Measurements from ENCODE around the gene ACOXL.
A peak's percentile ranks its signal among the peaks of the same experiment; 100 is the strongest.

ACOXL gene

DNA sequence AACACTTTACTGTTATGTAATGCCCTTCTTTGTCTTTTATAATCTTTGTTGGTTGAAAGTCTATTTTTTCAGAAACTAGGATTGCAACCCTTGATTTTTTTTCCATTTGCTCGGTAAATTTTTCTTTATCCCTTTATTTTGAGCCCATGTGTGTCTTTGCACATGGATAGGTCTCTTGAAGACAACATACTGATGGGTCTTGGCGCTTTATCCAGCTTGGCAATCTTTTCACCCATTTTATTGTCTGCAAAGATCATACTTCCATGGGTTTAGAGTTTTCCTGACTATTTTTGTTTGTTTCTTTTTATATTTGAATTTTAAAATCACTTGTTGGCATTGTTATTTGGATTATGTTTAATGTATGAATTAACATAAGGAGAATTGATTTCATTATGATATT, 27.0 kb downstream of the ACOXL start:
- DNase-seq, result no peak

DNA sequence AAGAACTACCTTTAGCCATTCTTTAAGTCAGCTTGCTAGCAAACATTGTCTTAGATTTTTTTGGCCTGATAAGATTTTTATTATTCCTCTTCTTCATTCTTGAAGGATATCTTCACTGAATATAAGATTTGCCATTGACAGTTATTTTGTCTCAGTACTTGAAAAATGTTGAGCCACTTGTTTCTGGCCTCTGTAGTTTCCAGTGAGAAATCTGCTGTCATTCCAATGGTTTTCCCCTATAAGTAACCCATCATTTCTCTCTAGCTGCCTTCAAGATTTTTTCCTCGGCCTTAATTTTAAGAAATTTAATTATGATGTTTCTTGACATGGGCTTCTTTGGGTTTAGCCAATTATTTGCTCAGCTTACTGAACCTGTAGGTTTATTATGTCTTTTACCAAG, 32.6 kb downstream of the ACOXL start:
- no peak for DNase-seq

DNA sequence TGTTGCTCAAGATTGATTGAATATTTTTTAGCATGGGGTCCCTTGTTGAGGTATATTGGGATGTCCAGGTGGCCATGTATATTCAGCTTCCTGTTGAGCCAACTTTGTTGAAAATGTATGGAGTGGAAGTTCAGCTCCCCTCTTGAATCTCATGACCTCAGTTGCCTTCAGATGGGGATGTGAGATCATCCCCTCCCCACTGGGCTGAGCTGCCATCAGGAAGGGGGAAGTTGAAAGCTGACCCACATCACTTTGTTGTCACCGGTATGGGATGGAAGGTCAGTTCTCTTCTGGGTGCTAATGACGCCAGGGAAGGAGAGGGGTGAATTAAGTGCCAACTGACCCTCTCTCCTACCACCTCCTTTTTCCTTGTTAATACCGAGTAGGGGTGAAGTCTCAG, 33.9 kb downstream of the ACOXL start:
- DNase-seq, result no peak

DNA sequence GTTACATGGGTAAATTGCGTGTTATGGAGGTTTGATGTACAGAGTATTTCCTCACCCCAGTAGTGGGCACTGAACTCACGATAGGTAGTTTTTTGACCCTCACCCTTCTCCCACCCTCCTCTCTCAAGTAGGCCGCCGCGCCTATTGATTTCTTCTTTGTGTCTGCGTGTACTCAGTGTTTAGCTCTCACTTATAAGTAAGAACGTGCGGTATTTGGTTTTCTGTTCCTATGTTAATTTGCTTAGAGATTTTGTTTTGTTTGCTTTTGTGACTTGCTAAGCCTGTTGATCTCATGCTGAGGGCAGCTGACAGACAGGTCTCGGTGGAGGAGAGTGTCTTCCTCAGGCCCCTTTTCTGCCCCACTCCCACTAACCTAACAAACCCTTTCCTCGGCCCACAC, 36.2 kb downstream of the ACOXL start:
- peak; percentile 56 for DNase-seq

DNA sequence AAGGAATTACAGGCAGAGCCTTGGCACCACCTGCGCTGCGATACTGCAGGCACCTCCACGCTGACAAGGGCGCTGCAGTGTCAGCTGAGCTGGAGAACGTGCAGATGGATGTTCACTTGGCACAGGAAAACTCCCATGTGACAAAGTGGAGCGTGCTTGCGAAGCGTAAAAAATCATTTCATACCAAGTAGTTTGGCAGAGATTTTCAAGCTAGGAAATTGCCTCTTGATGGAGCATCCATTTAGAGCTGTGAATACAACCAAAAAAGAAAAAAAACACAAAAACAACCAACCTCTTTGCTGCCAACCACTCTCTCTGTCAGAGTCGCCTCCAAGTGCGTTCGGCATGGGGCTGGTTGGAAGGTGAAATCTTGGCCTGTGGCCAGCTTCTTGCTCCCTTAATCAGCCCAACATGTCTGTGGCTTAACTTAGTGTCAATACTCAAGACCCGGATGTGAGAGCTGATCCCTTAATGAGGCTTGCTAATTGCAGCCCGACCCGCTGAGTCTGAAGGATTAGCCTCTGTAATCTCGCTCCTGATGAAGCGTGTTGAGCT, 38.1 kb downstream of the ACOXL start:
- DNase-seq, result peak; percentile 96

DNA sequence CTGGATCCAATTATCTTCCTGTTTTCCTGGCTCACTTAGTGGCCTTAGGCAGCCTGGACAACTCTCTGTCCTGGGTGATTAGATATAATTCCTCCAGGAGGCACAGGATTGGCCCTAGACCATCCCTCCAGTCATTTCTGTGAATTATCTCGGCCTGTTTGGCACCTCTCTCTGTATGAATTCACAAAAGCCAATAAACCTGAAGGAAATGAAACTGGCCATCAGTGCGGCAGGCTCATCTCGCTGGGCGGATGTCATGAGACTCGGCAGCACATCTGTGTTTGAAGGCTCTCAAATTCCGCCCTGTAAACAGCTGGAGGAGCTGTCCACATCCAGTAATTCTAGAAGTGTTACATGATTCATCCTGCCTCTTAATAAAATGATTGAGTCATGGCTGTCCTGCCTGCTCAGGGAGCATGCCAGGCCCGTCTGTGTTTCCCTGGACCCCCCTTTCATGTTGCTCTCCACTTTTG, 38.6 kb downstream of the ACOXL start:
- peak; percentile 92 for DNase-seq

DNA sequence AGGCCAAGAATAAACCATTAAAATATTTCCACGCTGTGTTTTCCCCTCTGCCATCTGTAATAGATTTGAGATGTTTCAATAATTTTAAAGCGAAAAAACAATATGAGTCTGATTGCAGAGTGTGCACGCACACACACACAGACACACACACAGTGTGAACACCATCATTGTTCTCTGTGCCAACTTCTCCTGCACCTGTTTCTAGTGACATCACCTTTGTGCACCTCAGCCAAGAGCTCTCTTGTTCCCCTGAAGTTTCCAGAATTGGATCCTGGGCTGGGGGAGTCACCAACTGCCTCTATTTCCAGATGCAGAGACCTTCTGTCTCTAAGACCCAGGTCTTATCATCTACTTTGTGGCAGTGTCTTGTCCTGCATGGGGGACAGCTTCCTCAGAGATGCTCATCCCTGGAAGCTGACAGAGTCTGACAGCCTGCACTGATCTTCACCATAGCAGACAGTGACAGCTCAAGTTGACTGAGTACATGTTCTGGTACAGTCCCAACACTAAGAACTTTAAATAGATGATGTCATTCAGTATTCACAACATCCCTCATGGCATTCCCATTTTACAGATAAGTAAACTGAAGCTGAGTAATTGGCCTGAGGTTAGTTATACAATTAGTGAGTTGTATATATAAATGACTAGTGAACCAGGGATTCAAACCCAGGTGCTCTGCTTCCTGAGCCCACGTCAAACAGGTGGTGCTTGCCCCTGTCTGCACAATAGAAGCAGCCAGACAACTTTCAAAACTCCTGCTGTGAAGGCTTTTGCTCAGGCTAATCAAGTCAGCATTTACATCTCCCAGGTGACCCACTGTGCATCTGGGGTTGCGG, 39.4 kb downstream of the ACOXL start:
- DNase-seq, result peak; percentile 75

DNA sequence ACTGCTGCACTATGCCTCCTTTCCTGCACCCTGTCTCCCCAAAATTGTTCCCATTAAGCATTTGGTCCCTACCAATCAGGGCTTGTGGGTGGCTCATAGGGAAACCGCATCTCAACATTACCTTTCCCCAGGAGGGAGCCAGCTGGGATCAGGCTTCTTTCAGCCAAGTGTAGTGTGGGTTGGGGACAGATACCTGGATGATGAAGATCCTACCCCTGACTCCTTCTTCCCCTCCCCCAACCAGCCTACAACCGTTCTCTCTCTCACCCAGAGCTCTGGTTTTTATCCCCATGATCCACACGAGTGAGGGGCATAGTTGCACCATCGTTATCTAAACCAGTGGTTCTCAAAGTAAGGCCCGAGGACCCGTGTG, 40.0 kb downstream of the ACOXL start:
- DNase-seq, result no peak

DNA sequence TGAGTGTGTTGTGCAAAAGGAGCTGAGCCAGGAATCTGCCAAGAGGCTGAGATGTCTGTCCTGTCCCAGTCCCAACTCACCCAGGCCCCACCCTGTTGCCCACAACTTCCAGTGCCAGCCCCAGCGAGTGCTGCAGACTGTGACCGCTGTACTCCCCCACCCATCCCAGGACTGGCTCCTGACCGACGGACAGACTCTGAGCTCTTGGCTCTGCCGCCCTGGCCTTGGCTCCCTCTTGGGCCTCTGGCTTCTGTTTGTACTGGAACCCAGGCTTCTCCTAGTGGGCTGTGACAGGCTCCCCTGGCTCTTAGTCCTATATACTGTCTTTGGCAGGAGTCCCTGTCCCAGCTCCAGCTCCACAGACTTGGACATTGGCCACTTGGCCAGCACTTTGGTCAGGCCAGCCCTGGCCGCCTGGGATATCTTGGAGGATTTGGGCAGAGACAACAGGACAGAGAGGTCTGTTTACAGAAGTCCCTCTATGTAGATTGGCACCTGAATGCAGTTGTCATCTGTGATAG, 41.1 kb downstream of the ACOXL start:
- DNase-seq, result no peak

DNA sequence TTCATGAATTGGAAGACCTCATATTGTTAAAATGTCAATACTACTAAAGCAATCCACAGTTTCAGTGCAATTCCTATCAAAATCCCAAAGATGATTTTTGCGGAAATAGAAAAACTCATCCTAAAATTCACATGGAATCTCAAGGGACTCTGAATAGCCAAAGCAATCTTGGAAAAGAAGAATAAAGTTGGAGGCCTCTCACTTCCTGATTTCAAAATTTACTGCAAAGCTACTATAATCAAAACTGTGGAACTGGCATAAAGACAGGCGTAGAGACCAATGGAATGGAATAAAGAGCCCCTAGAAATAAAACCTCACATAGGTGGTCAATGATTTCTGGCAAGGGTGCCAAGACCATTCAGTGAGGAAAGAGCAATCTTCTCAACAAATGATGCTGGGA, 42.3 kb downstream of the ACOXL start:
- DNase-seq, result no peak

DNA sequence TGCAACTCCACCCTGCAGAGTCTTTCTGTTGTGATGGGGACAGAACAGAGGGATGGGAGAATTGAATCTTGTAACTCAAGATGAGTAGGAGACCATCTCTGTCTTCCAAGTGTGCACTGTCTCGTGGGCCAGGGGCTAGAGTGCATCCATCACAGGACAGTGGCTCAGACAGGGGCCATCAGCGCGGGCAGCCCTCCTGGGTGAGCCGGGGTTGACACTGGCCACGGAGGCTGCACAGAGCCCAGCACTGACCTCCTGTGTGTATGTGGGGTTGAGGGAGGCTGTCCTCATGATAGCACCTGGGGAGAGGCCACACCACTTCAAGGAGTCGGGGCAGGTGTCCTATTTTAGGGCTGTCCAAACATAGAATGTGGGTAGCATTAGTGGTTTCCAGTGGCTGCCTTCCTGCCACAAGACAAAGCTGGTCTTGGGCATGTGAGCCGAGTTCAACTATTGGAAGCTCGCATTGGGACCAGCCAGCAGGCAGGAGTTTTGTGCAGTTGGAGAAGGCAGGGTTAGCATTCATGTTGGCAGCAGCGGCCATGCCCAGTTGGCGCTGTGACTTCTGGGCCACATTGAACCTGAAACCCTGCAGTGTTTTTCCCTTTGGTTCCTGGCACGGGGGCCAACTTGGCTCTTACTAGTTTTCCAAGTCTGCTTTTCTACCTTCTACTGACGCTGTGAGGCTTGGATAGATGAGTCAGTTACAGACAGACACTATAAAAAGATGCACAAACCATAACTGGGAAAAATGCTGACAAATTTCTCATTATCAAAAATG, 45.3 kb downstream of the ACOXL start:
- DNase-seq, result no peak

DNA sequence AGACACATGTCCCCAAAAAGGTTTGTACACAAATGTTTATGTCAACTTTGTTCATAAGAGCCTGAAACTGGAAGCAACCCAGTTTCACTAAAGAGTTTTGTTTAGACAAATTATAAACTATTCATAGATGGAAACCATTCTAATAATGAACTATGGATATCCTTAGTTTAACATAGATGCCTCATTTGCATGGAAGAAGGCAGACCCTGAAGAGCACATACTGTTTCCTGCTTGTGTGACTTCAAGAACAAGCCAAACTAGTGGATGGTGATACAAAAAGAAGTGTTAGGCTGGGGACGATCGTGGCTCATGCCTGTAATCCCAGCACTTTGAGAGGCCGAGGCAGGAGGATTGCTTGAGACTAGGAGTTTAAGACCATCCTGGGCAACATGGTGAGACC, 48.1 kb downstream of the ACOXL start:
- no peak for DNase-seq

DNA sequence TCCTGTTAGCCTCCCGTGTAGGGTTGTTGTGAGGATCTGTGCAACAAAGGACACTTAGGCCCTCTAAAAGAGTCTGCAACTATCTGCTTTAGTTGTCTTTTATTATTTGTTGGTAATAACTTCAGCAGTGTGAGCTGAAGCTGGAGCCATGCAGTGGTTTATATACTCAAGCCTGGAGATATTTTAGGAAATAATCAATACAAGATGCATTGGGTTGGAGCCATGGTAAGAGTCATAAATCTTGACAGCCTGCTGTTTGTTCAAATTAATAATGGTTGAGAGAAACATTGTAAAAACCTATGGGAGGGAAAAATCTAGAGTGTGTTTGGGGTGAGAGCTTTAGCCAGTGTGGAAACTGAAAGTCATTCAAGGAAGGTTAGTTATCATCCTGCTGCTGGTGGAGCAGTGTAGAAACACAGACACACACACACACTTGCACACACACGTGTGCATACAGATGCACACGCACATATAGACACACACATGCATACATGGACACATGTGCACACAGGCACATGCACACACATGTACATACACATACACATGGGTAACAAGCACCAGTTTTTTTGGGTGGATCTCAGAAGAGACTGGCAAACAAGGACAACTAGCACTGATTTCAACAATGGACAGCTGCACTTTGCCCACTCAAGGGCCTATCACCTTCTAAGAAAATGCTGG, 51.0 kb downstream of the ACOXL start:
- DNase-seq, result no peak

DNA sequence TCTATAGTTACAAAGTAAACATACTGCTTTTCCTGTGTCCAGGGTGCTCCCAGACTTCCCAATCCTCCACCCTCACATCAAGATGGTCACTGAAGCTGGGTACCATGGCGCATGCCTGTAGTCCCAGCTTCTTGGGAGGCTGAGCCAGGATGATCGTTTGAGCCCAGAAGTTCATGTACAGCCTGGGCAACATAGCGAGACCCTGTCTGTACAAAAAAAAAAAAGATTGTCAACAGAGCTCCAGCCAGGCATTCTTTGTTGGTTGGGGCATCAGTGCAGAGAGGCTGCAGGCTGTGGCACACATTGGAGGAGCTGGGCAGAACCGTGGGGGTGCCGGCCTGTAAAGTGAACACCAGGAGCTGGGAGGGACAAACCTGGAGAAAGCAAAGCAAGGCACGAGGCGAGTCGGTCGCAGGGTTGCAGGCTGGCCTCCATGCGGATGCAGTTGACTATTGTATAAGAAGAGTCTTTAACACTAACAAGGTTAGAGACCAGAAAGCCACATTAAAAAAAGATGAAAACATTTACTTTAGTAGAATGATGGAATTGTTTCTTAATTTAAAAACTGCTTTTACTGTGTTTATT, 51.8 kb downstream of the ACOXL start:
- no peak for DNase-seq

DNA sequence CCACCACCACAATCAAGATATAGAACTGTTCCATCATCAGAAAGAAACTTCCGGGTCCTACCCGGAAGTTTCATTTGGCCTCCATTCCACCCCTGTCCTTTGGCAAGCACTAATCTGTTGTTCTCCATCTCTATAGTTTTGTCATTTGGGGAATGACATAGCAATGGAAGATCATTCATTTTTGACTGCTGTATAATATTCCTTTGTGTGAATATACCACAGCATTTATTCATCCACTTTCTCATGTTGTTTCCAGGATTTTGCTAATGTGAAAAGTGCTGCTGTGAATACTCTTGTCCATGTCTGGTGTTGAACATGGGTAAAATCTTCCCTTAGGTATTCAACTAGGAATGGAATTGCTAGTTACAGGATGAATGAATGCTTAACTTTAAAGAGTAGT, 53.1 kb downstream of the ACOXL start:
- no peak for DNase-seq

DNA sequence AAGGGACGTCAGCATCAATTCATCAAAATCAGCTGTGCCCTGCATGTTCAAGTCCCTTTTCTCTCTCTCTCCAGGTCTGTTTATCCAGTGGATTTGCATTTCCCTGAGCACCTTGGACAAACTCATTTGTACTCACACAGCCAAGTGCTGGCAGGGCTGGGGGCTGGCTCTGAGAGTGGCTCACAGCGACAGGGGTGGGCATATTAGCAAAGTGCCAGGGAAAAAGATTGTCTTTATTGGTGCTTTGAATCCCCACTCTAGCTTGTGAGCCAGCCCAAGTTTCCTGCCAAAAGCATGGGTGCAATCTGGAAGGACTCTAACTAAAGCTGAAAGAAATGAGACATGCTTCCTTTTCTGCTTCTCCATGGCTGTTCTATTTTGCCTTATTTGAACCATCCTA, 56.6 kb downstream of the ACOXL start:
- DNase-seq, result no peak

DNA sequence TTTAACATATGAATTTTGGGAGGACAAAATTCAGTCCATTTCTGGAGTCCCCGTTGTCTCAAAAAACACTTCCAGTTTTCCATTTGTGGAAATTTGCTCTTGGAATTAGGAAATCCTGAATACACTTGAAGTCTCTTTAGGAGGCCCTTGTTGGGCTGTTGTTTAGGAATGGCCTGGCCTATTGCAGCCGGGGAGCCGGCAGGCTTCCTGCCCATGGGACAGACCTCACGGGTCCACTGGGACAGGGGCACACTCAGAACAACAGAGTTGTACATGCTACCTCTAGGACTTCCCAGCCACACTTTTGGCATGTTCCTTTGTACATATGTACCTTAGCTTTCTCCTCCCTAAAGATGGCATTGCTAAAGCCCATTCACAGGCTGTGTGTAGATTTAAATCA, 57.3 kb downstream of the ACOXL start:
- no peak for DNase-seq

DNA sequence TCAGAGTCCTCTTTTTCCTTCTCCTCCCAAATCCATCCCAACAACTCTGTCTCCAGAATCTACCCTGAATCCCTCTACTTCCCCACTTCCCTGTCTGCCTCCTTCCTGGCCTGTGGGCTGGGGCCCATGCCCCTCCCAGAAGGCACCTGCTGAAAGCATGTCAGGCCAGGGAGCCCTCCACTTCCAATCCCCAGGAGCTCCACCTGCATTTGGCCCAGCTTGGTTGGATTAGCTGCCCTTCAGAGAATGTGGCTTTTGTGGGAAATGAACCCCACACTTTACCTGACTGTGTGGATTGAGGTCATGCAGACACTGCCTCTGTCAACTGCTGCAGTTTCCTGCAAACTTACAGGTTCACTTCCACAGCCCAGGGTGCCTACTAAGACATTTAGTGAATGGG, 58.5 kb downstream of the ACOXL start:
- no peak for DNase-seq

DNA sequence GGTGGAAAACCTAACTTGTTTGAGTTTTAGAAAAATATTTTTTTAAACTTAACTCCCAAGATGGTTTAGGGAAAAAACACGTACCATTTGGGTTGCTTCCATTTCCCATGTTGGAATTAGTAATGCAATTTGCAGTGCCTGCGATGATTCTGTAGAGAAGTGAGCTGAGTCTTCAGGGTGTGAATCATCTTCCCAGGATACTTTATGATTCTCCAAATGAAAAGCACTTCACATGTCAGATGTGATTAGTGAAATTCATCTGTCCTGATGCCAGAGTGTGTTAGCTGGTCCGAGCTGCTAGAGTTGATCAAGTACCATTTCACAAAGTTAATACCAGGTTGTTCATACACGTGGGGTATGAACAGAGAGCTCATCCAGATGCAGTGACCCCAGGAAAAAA, 59.1 kb downstream of the ACOXL start:
- no peak for DNase-seq

DNA sequence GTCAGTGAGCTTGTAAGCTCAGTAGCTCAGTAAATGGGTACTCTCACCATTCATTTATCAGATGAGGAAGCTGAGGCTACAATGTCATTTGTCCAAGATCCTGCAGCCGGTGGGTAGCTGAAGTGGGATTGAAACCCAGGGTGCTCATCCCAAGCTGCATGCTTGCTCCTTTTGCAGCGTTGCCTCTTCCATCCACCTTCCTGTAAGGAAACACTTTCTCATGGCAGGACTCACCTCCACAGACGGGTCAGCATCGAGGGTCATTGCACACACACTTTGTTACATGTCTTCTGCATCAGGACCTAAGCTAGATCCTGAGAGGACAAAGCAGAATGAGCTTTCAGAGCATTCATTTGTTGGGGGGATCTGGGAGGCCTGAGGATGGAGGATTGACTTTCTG, 60.7 kb downstream of the ACOXL start:
- no peak for DNase-seq

DNA sequence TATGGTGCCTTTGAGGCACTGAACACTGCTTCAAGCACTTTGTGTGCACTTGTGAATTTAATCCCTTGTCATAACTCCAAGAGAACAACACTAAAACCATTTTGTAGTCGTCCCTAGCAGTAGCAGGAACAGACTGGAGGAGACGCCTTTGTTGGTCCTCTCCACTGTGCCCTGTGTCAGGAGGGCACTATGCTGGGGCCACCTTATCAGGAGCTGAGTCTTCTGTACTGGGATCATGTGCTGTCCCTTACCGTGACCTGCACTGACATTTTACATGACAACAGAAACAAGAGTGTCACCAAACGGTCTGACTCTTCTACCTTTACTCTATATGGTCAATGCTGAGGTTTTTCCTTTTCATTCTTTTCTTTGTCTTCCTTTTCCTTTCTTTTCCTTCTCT, 62.0 kb downstream of the ACOXL start:
- no peak for DNase-seq

DNA sequence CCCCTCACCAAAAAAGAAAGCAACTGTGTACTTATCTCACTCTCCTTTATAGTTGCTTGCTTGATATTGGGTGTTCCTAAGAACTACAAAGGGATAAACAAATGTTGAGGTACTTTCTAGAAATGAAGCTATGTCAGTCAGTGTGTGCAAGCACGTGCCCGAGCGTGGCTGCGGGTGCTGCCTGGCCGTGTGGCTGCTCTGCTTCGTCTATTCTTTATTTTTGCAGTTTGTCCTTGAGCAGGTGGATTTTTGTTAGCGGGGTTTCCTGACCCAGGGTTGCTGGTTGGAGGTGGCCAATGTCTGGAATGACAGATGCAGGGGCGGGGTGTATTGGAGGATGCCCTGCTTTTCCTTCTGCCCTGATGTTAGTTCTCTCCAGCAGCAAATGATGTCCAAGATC, 62.6 kb downstream of the ACOXL start:
- DNase-seq, result no peak

Measured in NCI-H69 (cell line).